CD1c-positive myeloid dendritic cell (primary cell): ENCODE results near the gene SUN5.

Source experiments
- DNase-seq: peaks from one replicate; pipeline ENCODE4 v3.0.0-alpha.2; 2016; ENCODE audit errors: extremely low spot score

The SUN5 gene

GRCh38 chr20:32995802-32996201 lies 8.4 kb downstream of the SUN5 start:
- DNase-seq, result no peak

GRCh38 chr20:32993496-32994050 lies 10.7 kb downstream of the SUN5 start:
- no peak for DNase-seq

GRCh38 chr20:32991792-32992641 lies 12.2 kb downstream of the SUN5 start:
- no peak for DNase-seq

- DNase-seq, result no peak
Measured at GRCh38 chr20:32991383-32991782, 12.8 kb downstream of the SUN5 start.

GRCh38 chr20:32990426-32990825 lies 13.8 kb downstream of the SUN5 start:
- no peak for DNase-seq

- DNase-seq, result no peak
Measured at GRCh38 chr20:32989507-32990283, 14.5 kb downstream of the SUN5 start.

- DNase-seq, result no peak
Measured at GRCh38 chr20:32988008-32988407, 16.2 kb downstream of the SUN5 start.

- no peak for DNase-seq
Measured at GRCh38 chr20:32987044-32987825, 17.0 kb downstream of the SUN5 start.

GRCh38 chr20:32986331-32986966 lies 17.8 kb downstream of the SUN5 start:
- DNase-seq, result no peak

GRCh38 chr20:32985596-32985995 lies 18.6 kb downstream of the SUN5 start:
- no peak for DNase-seq

GRCh38 chr20:32984631-32985354 lies 19.4 kb downstream of the SUN5 start:
- DNase-seq, result no peak

GRCh38 chr20:32984196-32984595 lies 20.0 kb downstream of the SUN5 start:
- DNase-seq, result no peak

- DNase-seq, result no peak
Measured at GRCh38 chr20:32983459-32984112, 20.6 kb downstream of the SUN5 start.

GRCh38 chr20:32982617-32983458 lies 21.4 kb downstream of the SUN5 start:
- DNase-seq, result no peak

- DNase-seq, result no peak
Measured at GRCh38 chr20:32980990-32981389, 23.2 kb downstream of the SUN5 start.

- no peak for DNase-seq
Measured at GRCh38 chr20:32980131-32980941, 23.9 kb downstream of the SUN5 start.

GRCh38 chr20:32979201-32979998 lies 24.8 kb downstream of the SUN5 start:
- no peak for DNase-seq

- no peak for DNase-seq
Measured at GRCh38 chr20:32978009-32978335, 26.3 kb downstream of the SUN5 start.
